B cell (primary cell): ENCODE measurements around the gene KRTAP10-8. TPM values are rescaled to one million over a fixed set of nuclear protein-coding genes. Genes with fewer than 3 reads are reported as not detected.

Source experiments
- ATAC-seq: fragments of 200-7000 bp; cut with Tn5 transposase; one replicate; pipeline ENCODE4 v1.10.0; 2021; ENCODE audit warnings: low read depth, mild to moderate bottlenecking, moderate number of reproducible peaks, moderate library complexity
- CTCF ChIA-PET: fragments of 350-600 bp; sonication (Branson Sonifier 250); formaldehyde crosslinking; loops from one replicate; lab custom pipeline; 2021; ENCODE audit warnings: antibody characterized with exemption, inconsistent platforms; lab: Charles Lee
- POLR2A ChIA-PET: fragments of 350-600 bp; sonication (Branson Sonifier 250); formaldehyde crosslinking; loops from one replicate; lab custom pipeline; 2021; ENCODE audit warnings: antibody characterized with exemption; lab: Charles Lee
- DNase-seq: peaks from one replicate; pipeline ENCODE4 v3.0.0; 2013
- H2AFZ ChIP-seq: 2 replicates; pipeline ENCODE4 v1.6.1; 2012; ENCODE audit warnings: mild to moderate bottlenecking, low read depth, low read length; ENCODE audit not compliant: insufficient read depth, poor library complexity, severe bottlenecking
- H3K27ac ChIP-seq, 2 donors: 1 replicate in 1 of 2; 2 replicates in 1 of 2; pipeline ENCODE4 v1.5.1; 2012 to 2013; ENCODE audit warnings: low read length in 2 of 2, mild to moderate bottlenecking in 2 of 2, moderate library complexity in 1 of 2
- H3K27me3 ChIP-seq, 4 experiments: fragments of 200-600 bp in 1 of 4; sonication (generic) in 1 of 4; replicated peaks in 1 of 4; 1 replicate in 2 of 4; 2 replicates in 2 of 4; pipeline versions ENCODE4 v1.6.1 to v1.7.0; 2013 to 2016; ENCODE audit warnings: low read length in 3 of 4, mild to moderate bottlenecking in 2 of 4, mixed read lengths in 1 of 4, moderate library complexity in 1 of 4; ENCODE audit not compliant: insufficient read depth in 4 of 4, control insufficient read depth in 3 of 4; ENCODE audit errors: control extremely low read depth in 1 of 4
- H3K36me3 ChIP-seq, 2 experiments: replicated peaks in 1 of 2; 1 replicate in 1 of 2; 2 replicates in 1 of 2; pipeline versions ENCODE4 v1.6.1 to v1.7.1; 2013; ENCODE audit warnings: low read length in 1 of 2; ENCODE audit not compliant: insufficient read depth in 2 of 2, control insufficient read depth in 1 of 2; ENCODE audit errors: control extremely low read depth in 1 of 2, extremely low read depth in 1 of 2
- H3K4me1 ChIP-seq, 2 donors: fragments of 200-600 bp in 1 of 2; sonication (generic) in 1 of 2; 1 replicate in 1 of 2; 2 replicates in 1 of 2; pipeline versions ENCODE4 v1.5.1 to v1.6.1; 2013 to 2017; ENCODE audit warnings: low read length in 2 of 2; ENCODE audit not compliant: control insufficient read depth in 2 of 2, insufficient read depth in 2 of 2
- H3K4me2 ChIP-seq: replicated peaks from 2 replicates; pipeline ENCODE3; 2012; ENCODE audit warnings: mild to moderate bottlenecking, low read depth, low read length; ENCODE audit not compliant: poor library complexity, severe bottlenecking
- H3K4me3 ChIP-seq, 5 experiments: fragments of 200-600 bp in 1 of 5; sonication (generic) in 1 of 5; 1 replicate in 3 of 5; 2 replicates in 2 of 5; pipeline versions ENCODE4 v1.5.1 to v1.7.0; 2011 to 2016; ENCODE audit warnings: low read length in 4 of 5, mild to moderate bottlenecking in 4 of 5, low read depth in 2 of 5, control low read depth in 1 of 5, moderate library complexity in 1 of 5; ENCODE audit not compliant: insufficient read depth in 1 of 5; ENCODE audit errors: control extremely low read depth in 1 of 5, extremely low read depth in 1 of 5
- H3K79me2 ChIP-seq: fragments of 200-600 bp; sonication (generic); one replicate; pipeline ENCODE4 v1.6.0; 2016; ENCODE audit warnings: low read length; ENCODE audit not compliant: control insufficient read depth, insufficient read depth
- H3K9ac ChIP-seq: fragments of 200-600 bp; sonication (generic); 2 replicates; pipeline ENCODE4 v1.6.1; 2017; ENCODE audit warnings: mild to moderate bottlenecking, low read length, moderate library complexity
- H3K9me3 ChIP-seq, 3 donors: one replicate each; pipeline versions ENCODE4 v1.6.1 to v1.7.1; 2013; ENCODE audit warnings: low read length in 2 of 3; ENCODE audit not compliant: control insufficient read depth in 2 of 3, insufficient read depth in 1 of 3; ENCODE audit errors: control extremely low read depth in 1 of 3
- H4K20me1 ChIP-seq: 2 replicates; pipeline ENCODE4 v1.6.0; 2012; ENCODE audit warnings: mild to moderate bottlenecking, low read length; ENCODE audit not compliant: insufficient read depth, control insufficient read depth, poor library complexity, severe bottlenecking
- H3K27ac Mint-ChIP-seq: one replicate; pipeline ENCODE4 v1.8.0; 2021; ENCODE audit warnings: mixed read lengths
- H3K27me3 Mint-ChIP-seq: one replicate; pipeline ENCODE4 v1.8.0; 2021; ENCODE audit warnings: mixed read lengths
- H3K4me1 Mint-ChIP-seq: one replicate; pipeline ENCODE4 v1.8.0; 2021; ENCODE audit warnings: mixed read lengths
- H3K4me3 Mint-ChIP-seq: one replicate; pipeline ENCODE4 v1.8.0; 2021; ENCODE audit warnings: mixed read lengths
- H3K9me3 Mint-ChIP-seq: one replicate; pipeline ENCODE4 v1.8.0; 2022; ENCODE audit warnings: mixed read lengths; ENCODE audit not compliant: insufficient read depth
- CTCF ChIP-seq: fragments of 200-600 bp; IDR thresholded peaks from one replicate; pipeline ENCODE4 v1.8.0; 2022; ENCODE audit warnings: antibody characterized with exemption, mild to moderate bottlenecking
- EZH2 ChIP-seq: IDR thresholded peaks from 2 replicates; pipeline ENCODE4 v1.6.1; 2012; ENCODE audit warnings: borderline replicate concordance, low read depth, mild to moderate bottlenecking, moderate library complexity, low read length; ENCODE audit not compliant: insufficient read depth, poor library complexity, severe bottlenecking
- WGBS: methylation state at CpG from one replicate; pipeline ENCODE4 v1.1.5; 2013; ENCODE audit warnings: missing lambda C conversion rate; ENCODE audit not compliant: insufficient coverage; 5-methylcytosine and 5-hydroxymethylcytosine counted together
- intact Hi-C: fragments of 100-400 bp; cut with micrococcal nuclease; formaldehyde crosslinking; loops from one replicate; pipeline ENCODE4 v1.10.0; 2022
- polyA plus RNA-seq: library from polyadenylated mRNA; depleted of rRNA; stranded (reverse); fragments of >200 nt; gene quantifications from 2 replicates; pipeline ENCODE4 v1.2.3, GENCODE V29; 2012
- total RNA-seq, 2 donors: library from RNA; stranded (reverse); fragments of 120-200 nt in 1 of 2; gene quantifications; 1 replicate in 1 of 2; 2 replicates in 1 of 2; pipeline versions ENCODE4 v1.2.3 to v1.2.4, GENCODE V29; 2013 to 2022

Gene KRTAP10-8
- total and polyA plus RNA-seq, 2 donors (not counting 1 experiment from before 2014, with no cell fraction given), result not detected

GRCh38 chr21:44618909-44619308 lies 7.0 kb downstream of the KRTAP10-8 start:
- DNase-seq (peak; percentile 18), ATAC-seq (peak; percentile 33)
- WGBS, result 88% methylated on average over 1 of the region's 3 CpGs
- Histone ChIP-seq H3K27ac (peak overlapping the region in 1 of 2 donors; percentile 63), H3K79me2 (no peaks in the 10 kb centered on the region), H3K4me3 (peak overlapping the region in 1 of 5 experiments; percentile 37), H3K36me3 (no peaks in the 10 kb centered on the region), H3K27me3 (peaks cover 0 to 3% (median 1%) of the 10 kb centered on the region in 4 experiments), H3K4me1 (peaks cover 11 to 13% of the 10 kb centered on the region in 2 donors), H2AFZ (peak overlapping the region; percentile 75), H3K9me3 (peaks cover 0 to 30% (median 12%) of the 10 kb centered on the region in 3 donors), H3K9ac (peak overlapping the region; percentile 21), H4K20me1 (no peaks in the 10 kb centered on the region), H3K4me2 (peak overlapping the region; percentile 41)
- POLR2A ChIA-PET, result no interaction called here
- Mint-ChIP-seq H3K9me3 (peaks cover 22% of the 10 kb centered on the region), H3K27ac (peak overlapping the region; percentile 74), H3K27me3 (peaks cover 7% of the 10 kb centered on the region), H3K4me1 (peaks cover 14% of the 10 kb centered on the region), H3K4me3 (no peak overlapping the region)
- intact Hi-C loops, result no loop called here
- CTCF ChIA-PET, result no interaction called here
- TF ChIP-seq EZH2 (no peak), CTCF (no peak)

GRCh38 chr21:44619886-44620285 lies 8.0 kb downstream of the KRTAP10-8 start:
- peaks cover 0 to 25% (median 20%) of the 10 kb centered on the region in 3 donors for H3K9me3 ChIP-seq
- Mint-ChIP-seq H3K27me3 (peaks cover 3% of the 10 kb centered on the region), H3K4me3 (no peak overlapping the region), H3K9me3 (peaks cover 22% of the 10 kb centered on the region), H3K4me1 (peaks cover 14% of the 10 kb centered on the region), H3K27ac (no peak overlapping the region)
- peaks cover 11 to 13% of the 10 kb centered on the region in 2 donors for H3K4me1 ChIP-seq
- H3K9ac ChIP-seq, result no peak overlapping the region
- peaks cover 0 to 3% (median 0%) of the 10 kb centered on the region in 4 experiments for H3K27me3 ChIP-seq
- intact Hi-C loops, result no loop called here
- no peaks in the 10 kb centered on the region for H4K20me1 ChIP-seq
- H3K4me2 ChIP-seq, result no peak overlapping the region
- H3K4me3 ChIP-seq, result no peak overlapping the region
- no peak overlapping the region for H2AFZ ChIP-seq
- no peaks in the 10 kb centered on the region for H3K79me2 ChIP-seq
- WGBS, result 94% methylated on average over 5 of the region's 6 CpGs
- ChIA-PET POLR2A (no interaction called here), CTCF (no interaction called here)
- H3K27ac ChIP-seq, result no peak overlapping the region
- DNase-seq, result no peak
- no peak for ATAC-seq
- TF ChIP-seq EZH2 (no peak), CTCF (no peak)
- no peaks in the 10 kb centered on the region for H3K36me3 ChIP-seq
